Hepatocyte (in vitro differentiated cells): ENCODE measurements around the gene IRF2. TPM values are rescaled to one million over a fixed set of nuclear protein-coding genes. Genes with fewer than 3 reads are reported as not detected.

Experiments used
- DNase-seq: peaks from one replicate; pipeline ENCODE4 v3.0.0-alpha.2; 2016; ENCODE audit warnings: low spot score
- H2AFZ ChIP-seq: fragments of 200-600 bp; sonication (generic); 2 replicates; pipeline ENCODE4 v1.6.0; 2016; ENCODE audit warnings: antibody characterized with exemption, mild to moderate bottlenecking
- H3K27ac ChIP-seq: fragments of 200-600 bp; sonication (generic); 2 replicates; pipeline ENCODE4 v1.5.1; 2016; ENCODE audit warnings: mild to moderate bottlenecking
- H3K27me3 ChIP-seq: fragments of 200-600 bp; sonication (generic); 2 replicates; pipeline ENCODE4 v1.6.1; 2016
- H3K36me3 ChIP-seq: fragments of 200-600 bp; sonication (generic); replicated peaks from 2 replicates; pipeline ENCODE4 v1.5.1; 2016; ENCODE audit warnings: low read depth; ENCODE audit not compliant: insufficient read depth
- H3K4me1 ChIP-seq: fragments of 200-600 bp; sonication (generic); 2 replicates; pipeline ENCODE4 v1.5.1; 2016; ENCODE audit warnings: mild to moderate bottlenecking, moderate library complexity; ENCODE audit not compliant: insufficient read depth
- H3K4me2 ChIP-seq: fragments of 200-600 bp; sonication (generic); 2 replicates; pipeline ENCODE4 v1.6.0; 2016
- H3K4me3 ChIP-seq: fragments of 200-600 bp; sonication (generic); 2 replicates; pipeline ENCODE4 v1.5.1; 2016; ENCODE audit warnings: mild to moderate bottlenecking
- H3K79me2 ChIP-seq: fragments of 200-600 bp; sonication (generic); 2 replicates; pipeline ENCODE4 v1.6.0; 2017; ENCODE audit warnings: mild to moderate bottlenecking
- H3K9me2 ChIP-seq: fragments of 200-600 bp; sonication (generic); replicated peaks from 2 replicates; pipeline ENCODE4 v1.6.0; 2017; ENCODE audit warnings: mild to moderate bottlenecking; ENCODE audit not compliant: insufficient read depth
- H3K9me3 ChIP-seq: fragments of 200-600 bp; sonication (generic); 2 replicates; pipeline ENCODE4 v1.5.1; 2016; ENCODE audit warnings: low read depth, mild to moderate bottlenecking
- H4K20me1 ChIP-seq: fragments of 200-600 bp; sonication (generic); 2 replicates; pipeline ENCODE4 v1.6.0; 2016; ENCODE audit warnings: mild to moderate bottlenecking; ENCODE audit not compliant: insufficient read depth, poor library complexity, severe bottlenecking
- EZH2 ChIP-seq: fragments of 200-600 bp; sonication (generic); IDR thresholded peaks from 2 replicates; pipeline ENCODE4 v1.6.1; 2016; ENCODE audit warnings: antibody characterized with exemption, mild to moderate bottlenecking, borderline replicate concordance
- EZH2phosphoT487 ChIP-seq: fragments of 200-600 bp; sonication (generic); IDR thresholded peaks from one replicate; pipeline ENCODE4 v1.6.1; 2018; ENCODE audit warnings: antibody characterized with exemption, mild to moderate bottlenecking, low read depth, moderate library complexity; ENCODE audit not compliant: unreplicated experiment, severe bottlenecking
- WGBS: methylation state at CpG from one replicate; pipeline ENCODE4 v1.1.6; 2016; ENCODE audit warnings: low lambda C conversion rate; ENCODE audit errors: missing lambda C conversion rate; 5-methylcytosine and 5-hydroxymethylcytosine counted together
- polyA plus RNA-seq: library from polyadenylated mRNA; unstranded; fragments of >200 nt; fragmentation: Nextera tagmentation; extraction: Ambion mirVana; gene quantifications from 2 replicates; pipeline ENCODE4 v1.2.1, GENCODE V29; 2016
- total RNA-seq: library from RNA; depleted of rRNA; stranded (reverse); fragments of >200 nt; gene quantifications from 2 replicates; pipeline ENCODE4 v1.2.3, GENCODE V29; 2014
- TF ChIP-seq, protein P1 (sequence below): fragments of 200-600 bp; sonication (generic); IDR thresholded peaks from 2 replicates; pipeline ENCODE4 v1.5.1; 2016; ENCODE audit warnings: antibody characterized with exemption, mild to moderate bottlenecking; ENCODE audit not compliant: poor library complexity

Gene IRF2
- total and polyA plus RNA-seq, 2 experiments from 2014 or later: 17.7 to 41.1 TPM

DNA sequence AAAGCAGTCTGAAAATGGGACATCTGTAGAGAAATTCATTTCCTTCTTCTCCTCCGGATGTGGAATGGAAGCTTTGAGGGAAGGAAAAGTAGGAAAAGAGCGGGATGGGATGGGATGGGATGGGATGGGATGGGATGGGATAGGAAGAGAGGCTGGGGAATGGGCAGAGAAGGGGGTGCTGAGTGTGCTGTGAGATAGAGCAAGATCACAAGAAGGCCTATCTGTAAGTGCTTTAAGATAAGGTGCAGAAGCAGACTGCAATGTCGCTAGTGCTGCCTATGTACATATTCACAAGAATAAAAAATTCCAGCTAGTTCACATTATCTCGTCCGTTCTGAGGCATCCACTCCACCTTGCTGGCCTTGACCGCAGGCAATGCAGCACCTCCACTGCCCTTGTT, 86.2 kb downstream of the IRF2 start:
- H3K9me3 ChIP-seq: no peaks in the 10 kb centered on the region
- H3K79me2 ChIP-seq: no peaks in the 10 kb centered on the region
- no peak for DNase-seq
- H3K4me1 ChIP-seq: peaks cover 43% of the 10 kb centered on the region
- H3K36me3 ChIP-seq: peaks cover 5% of the 10 kb centered on the region
- no peak overlapping the region for H3K4me2 ChIP-seq
- peak overlapping the region; percentile 98 for H3K27ac ChIP-seq
- H4K20me1 ChIP-seq: no peaks in the 10 kb centered on the region
- no peak overlapping the region for H3K4me3 ChIP-seq
- no peaks in the 10 kb centered on the region for H3K9me2 ChIP-seq
- H2AFZ ChIP-seq: no peak overlapping the region
- WGBS: 74% methylated on average over 6 of the region's 6 CpGs
- TF ChIP-seq EZH2phosphoT487: no peak
- TF ChIP-seq, protein P1, sequence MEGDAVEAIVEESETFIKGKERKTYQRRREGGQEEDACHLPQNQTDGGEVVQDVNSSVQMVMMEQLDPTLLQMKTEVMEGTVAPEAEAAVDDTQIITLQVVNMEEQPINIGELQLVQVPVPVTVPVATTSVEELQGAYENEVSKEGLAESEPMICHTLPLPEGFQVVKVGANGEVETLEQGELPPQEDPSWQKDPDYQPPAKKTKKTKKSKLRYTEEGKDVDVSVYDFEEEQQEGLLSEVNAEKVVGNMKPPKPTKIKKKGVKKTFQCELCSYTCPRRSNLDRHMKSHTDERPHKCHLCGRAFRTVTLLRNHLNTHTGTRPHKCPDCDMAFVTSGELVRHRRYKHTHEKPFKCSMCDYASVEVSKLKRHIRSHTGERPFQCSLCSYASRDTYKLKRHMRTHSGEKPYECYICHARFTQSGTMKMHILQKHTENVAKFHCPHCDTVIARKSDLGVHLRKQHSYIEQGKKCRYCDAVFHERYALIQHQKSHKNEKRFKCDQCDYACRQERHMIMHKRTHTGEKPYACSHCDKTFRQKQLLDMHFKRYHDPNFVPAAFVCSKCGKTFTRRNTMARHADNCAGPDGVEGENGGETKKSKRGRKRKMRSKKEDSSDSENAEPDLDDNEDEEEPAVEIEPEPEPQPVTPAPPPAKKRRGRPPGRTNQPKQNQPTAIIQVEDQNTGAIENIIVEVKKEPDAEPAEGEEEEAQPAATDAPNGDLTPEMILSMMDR: no peak
- TF ChIP-seq EZH2: no peak
- no peaks in the 10 kb centered on the region for H3K27me3 ChIP-seq

DNA sequence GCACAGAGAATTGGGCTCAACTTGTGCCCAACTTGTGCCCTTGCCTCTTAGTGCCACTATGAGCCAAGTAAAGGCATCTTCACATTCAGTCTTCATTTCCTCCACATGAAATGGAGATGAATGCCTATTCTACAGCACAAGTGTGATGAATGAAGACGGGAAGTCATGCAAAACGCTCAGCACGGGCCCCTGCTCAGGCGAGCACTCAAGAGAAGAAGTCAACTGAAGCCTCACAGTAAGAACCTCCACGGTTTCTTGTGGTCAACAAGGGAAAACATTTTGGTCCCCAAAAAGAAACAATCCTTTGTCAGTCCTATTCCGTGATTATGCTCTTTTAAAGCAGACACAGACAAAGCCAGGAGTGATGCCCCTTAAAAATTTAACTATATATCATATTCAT, 87.0 kb downstream of the IRF2 start:
- no peak overlapping the region for H2AFZ ChIP-seq
- H3K9me3 ChIP-seq: no peaks in the 10 kb centered on the region
- no peaks in the 10 kb centered on the region for H3K79me2 ChIP-seq
- H3K4me1 ChIP-seq: peaks cover 50% of the 10 kb centered on the region
- no peak for TF ChIP-seq EZH2
- no peak for TF ChIP-seq EZH2phosphoT487
- TF ChIP-seq, protein P1: no peak
- no peak overlapping the region for H3K4me2 ChIP-seq
- no peaks in the 10 kb centered on the region for H3K9me2 ChIP-seq
- no peaks in the 10 kb centered on the region for H4K20me1 ChIP-seq
- H3K27ac ChIP-seq: peak overlapping the region; percentile 98
- peaks cover 5% of the 10 kb centered on the region for H3K36me3 ChIP-seq
- no peak for DNase-seq
- no peaks in the 10 kb centered on the region for H3K27me3 ChIP-seq
- no peak overlapping the region for H3K4me3 ChIP-seq
- WGBS: 95% methylated on average over 6 of the region's 6 CpGs

DNA sequence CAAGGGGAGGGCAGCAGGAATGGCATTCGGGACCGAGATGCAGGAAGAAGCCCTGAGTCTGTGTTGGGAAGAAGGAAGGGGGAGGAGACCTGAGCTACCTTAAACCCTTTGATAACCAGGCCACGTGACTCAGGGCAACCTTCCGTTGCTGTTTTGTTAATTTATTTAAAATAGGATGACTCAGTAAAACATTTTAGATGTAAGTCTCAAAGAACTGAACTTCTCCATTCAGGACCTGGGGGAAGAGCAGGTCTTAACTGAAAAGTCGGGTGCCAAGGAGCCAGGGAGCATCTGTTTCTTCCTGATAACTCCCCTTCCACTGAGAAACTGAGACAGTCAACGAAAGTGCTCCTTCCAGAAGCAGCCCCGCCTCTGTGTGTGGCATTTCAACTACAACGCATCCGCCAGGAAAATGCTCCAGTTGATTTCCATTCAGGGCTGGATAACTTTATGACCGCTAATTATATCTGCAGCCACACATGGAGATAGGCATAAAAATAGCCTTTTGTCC, 88.0 kb downstream of the IRF2 start:
- Histone ChIP-seq H3K27me3 (no peaks in the 10 kb centered on the region), H3K4me3 (no peak overlapping the region), H3K9me2 (no peaks in the 10 kb centered on the region), H3K79me2 (no peaks in the 10 kb centered on the region), H4K20me1 (no peaks in the 10 kb centered on the region), H3K27ac (peak overlapping the region; percentile 98), H3K4me1 (peaks cover 58% of the 10 kb centered on the region), H2AFZ (no peak overlapping the region), H3K4me2 (peak overlapping the region; percentile 65), H3K9me3 (no peaks in the 10 kb centered on the region), H3K36me3 (peaks cover 3% of the 10 kb centered on the region)
- WGBS: 60% methylated on average over 10 of the region's 10 CpGs
- DNase-seq: peak; percentile 69
- TF ChIP-seq EZH2: no peak
- TF ChIP-seq EZH2phosphoT487: no peak
- TF ChIP-seq, protein P1: no peak
